ENCODE measurements around the gene IFI44L.

IFI44L gene

DNA sequence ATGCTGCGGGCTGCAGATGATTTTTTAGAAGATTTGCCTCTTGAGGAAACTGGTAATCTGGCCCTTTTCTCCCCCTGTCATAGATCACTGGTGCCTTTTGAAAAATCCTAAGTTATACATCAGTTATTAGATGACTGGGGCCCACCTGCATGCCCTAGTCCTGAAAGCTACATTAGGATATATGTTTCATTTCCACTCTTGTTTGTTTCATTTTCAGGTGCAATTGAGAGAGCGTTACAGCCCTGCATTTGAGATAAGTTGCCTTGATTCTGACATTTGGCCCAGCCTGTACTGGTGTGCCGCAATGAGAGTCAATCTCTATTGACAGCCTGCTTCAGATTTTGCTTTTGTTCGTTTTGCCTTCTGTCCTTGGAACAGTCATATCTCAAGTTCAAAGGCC is 21.3 kb downstream of the IFI44L start:
- DNase-seq (ENCODE audit: low read depth) = no peak

DNA sequence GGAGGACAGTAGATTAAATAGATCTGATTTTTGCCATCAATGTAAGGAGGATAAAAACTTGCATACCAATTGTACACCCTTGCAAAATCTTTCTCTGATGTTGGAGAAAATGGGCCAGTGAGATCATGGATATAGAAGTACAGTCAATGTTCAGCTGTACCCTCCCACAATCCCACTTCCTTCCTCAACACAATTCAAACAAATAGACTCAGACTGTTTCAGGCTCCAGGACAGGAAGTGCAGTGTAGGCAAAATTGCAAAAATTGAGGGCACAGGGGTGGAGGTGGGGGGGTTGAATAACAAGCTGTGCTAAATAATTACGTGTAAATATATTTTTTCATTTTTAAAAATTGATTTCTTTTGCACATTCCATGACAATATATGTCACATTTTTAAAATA is 25.5 kb downstream of the IFI44L start:
- DNase-seq (ENCODE audit: low read depth) = no peak

DNA sequence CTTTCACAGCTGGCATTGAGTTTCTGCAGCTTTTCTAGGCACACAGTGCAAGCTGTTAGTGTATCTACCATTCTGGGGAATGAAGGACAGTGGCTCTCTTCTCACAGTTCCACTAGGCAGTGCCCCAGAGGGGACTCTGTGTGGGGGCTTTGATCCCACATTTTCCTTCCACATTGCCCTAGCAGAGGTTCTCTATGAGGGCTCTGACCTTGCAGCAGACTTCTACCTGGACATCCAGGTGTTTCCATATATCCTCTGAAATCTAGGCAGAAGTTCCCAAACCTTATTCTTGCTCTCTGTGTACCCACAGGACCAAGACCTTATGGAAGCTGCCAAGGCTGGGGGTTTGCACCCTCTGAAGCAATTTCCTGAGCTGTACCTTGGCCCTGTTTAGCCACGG is 27.0 kb downstream of the IFI44L start:
- DNase-seq (ENCODE audit: low read depth) = no peak

DNA sequence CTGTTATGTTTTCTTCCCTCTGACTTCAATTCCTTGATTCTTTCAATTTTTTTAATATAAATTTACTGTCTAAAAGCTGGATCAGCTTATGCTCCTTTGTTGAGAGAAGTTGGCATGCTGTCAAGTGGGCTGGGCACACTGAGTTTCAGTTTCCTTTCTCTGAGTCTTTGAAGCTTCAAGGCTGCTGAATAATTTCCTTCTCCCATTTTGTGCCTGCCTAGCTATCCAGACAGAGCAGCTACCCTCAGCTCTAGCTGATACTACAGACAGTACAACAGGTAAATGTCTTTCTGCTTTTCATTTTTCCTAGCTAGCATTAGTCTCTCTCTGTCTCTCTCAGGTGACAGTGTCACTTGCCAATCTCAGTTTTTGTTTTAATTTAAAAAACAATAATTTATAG is 29.4 kb downstream of the IFI44L start, which contains the start of gene IFI44:
TSS of gene IFI44 (plus strand) at position 204 of the 400 bp plus-strand sequence. CDS start 365 bp downstream, outside the sequence.
- DNase-seq (ENCODE audit: low read depth) = peak; percentile 67

DNA sequence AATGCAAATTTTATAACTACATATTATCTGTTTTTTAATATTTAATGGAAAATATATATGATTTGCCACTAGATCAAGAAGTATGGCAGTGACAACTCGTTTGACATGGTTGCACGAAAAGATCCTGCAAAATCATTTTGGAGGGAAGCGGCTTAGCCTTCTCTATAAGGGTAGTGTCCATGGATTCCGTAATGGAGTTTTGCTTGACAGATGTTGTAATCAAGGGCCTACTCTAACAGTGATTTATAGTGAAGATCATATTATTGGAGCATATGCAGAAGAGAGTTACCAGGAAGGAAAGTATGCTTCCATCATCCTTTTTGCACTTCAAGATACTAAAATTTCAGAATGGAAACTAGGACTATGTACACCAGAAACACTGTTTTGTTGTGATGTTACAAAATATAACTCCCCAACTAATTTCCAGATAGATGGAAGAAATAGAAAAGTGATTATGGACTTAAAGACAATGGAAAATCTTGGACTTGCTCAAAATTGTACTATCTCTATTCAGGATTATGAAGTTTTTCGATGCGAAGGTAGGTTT is 29.9 kb downstream of the IFI44L start:
- DNase-seq (ENCODE audit: low read depth) = no peak

DNA sequence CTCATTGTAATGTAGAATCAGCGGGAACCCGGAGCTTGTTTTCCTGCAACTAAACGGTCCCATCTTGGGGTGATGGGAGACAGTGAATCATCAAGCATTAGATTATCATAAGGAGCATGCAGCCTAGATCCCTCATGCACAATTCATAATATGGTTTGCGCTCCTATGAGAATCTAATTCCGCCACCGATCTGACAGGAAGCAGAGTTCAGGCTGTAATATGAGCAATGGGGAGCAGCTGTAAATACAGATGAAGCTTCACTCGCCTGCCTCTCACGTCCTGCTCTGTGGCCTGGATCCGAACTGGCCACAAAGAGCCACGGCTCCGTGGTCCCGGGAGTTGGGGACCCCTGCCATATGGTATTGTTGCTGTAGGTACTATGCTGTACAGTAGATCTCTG is 31.0 kb downstream of the IFI44L start:
- no peak for DNase-seq (ENCODE audit: low read depth)

DNA sequence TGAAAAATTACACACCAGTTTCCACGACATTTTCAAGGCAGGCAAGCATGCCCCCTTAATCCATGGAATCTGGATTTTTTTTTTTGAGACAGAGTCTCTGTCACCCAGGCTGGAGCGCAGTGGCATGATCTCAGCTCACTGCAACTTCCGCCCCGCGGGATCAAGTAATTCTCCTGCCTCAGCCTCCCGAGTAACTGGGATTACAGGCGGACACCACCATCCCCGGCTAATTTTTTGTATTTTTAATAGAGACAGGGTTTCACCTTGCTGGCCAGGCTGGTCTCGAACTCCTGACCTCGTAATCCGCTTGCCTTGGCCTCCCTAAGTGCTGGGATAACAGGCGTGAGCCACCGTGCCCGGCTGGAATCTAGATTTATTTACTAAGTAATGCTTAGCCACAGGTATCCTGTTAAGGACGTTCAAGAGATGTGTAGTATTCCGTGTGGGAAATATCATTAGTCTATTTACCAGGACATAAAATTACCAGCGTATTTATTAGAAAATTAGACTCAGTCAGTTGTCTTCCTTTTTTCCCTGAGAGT is 31.8 kb downstream of the IFI44L start:
- DNase-seq (ENCODE audit: low read depth) = no peak

DNA sequence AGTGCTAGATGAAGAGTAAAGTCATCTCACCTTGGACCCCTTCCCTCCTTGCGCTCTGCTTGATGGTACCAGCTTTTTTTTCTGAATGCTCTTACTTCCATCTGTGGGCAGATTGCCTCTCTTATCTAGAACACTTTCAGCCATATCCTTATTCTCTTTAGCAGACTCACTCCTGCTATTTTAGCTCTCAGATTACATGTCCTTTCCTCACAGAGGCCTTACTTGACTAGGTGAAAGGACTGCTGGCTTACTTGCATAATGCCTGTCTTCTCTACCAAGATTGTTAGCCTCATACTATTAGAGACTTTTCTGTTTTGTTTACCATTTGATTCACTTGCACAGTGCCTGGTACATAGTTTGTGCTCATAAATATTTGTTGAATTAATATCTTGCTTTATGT is 38.7 kb downstream of the IFI44L start:
- DNase-seq (ENCODE audit: low read depth) = no peak

DNA sequence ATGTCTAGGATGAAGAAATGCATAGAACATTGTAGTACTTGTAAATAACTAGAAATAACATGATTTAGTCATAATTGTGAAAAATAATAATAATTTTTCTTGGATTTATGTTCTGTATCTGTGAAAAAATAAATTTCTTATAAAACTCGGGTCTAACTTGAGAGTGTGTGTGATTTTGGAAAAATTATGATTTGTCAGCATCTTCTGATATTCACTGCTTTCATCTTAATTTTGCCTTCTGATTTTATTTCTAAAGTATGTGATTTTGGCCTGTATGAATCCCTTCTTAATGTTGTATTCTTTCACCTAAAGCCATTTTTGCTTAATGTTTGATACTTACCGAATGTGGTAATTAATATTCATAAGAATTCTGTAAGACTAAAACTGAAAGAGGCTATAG is 43.7 kb downstream of the IFI44L start:
- DNase-seq (ENCODE audit: low read depth) = no peak

DNA sequence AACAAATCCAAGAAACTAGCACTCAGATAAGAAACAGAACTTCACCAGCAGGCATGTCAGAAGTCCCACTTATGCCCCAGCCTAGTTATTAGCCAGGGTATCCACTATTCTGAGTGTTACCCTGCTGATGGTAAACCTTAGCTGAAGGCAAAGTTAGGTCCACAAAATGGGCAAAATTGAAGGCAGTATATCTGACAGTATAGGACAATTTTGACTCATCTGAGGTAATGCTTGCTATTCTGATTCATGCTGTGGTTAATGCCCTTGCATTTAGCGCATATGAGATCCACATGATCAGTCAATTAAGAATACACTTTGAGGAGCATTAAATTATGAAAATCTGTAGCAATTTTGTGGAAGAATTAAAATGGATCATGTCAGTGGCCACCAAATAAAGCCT is 44.5 kb downstream of the IFI44L start:
- DNase-seq (ENCODE audit: low read depth) = no peak

DNA sequence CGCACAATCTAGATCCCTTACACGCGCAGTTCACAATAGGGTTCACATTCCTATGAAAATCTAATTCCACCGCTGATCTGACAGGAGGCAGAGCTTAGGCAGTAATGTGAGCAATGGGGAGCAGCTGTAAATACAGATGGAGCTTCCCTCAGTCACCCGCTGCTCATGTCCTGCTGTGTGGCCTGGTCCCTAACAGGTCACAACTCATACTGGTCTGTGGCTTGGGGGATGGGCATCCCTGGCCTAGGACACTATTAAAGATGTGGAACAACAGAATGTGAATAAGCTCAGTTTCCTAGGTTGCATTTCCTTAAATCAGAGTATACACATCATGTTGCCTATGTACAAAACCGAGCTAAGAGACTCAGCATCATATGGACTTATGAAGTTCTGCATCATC is 45.6 kb downstream of the IFI44L start:
- no peak for DNase-seq (ENCODE audit: low read depth)

DNA sequence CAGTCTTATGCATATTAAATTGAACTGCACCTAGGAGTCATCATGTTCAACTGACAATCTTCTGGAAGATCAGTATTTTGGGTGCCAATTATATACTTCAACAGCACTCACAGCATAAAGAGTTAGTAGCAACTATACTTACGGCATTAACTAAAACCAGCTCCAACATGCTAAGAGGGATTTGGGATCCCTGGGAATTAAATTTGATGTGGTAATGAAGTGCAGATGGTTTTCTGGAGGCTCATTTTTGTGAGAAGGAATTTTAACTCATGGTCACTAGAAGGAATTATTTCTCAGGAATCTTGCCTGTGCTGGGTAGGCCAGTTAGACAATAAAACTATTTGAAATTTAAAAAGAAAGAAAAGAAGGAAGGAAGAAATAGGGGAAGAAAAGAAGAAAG is 47.7 kb downstream of the IFI44L start:
- DNase-seq (ENCODE audit: low read depth) = no peak

DNA sequence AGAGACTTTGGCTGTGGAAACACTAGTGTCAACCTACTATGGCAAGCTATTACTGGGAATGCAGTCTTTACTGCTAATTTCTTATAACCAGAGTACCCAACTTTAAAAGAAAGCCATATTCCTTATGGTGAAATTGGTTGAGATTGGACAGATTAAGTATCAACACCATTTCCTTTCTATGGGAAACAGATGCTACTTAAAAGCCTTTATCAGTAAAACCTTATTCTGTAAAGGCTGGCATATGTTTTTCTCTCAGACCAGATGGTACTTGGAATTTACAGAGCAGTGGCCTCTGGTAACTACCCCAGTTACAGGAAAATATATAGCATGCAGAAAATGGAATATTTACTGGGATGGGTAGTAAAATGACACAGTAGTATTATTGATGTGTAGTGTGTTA is 48.2 kb downstream of the IFI44L start:
- no peak for DNase-seq (ENCODE audit: low read depth)

DNA sequence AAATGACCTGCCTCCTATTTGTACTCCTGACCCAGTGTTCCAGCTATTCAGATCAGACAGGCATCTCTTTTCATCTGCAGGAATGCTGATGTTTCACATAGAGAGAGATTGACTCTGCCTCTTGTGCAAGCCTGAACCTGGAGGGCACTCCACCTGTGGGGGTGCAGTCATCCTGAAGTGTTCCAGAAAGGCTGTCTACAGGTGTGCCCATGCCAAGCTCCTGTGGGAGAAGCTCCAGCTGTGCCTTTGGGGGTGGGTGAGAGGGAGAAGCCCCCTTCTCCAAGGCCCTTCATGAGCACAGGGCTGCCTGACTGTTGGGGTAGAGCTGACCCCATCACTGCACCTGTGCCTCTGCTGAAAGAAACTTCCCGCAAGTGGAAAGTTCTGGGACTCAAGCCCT is 52.2 kb downstream of the IFI44L start:
- DNase-seq (ENCODE audit: low read depth) = no peak

DNA sequence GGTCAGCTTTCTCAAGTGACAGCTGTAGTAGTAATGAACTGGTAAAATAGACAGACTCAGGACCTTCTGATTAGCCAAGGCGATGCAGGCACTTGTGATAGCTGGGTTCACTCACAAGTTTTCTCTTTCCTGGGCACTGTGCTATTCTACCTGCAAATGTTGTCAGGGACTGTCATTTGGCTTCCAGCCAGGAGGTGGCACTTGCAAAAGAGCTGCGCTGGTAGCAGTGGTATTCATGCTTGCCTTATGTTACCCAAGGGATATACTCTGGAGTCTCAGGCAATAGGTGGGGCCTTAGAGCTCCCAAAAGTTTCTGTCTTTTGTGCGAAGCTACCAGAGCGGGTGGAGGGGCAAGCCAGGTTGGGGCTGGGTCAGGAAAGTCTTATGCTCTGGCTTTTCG is 52.9 kb downstream of the IFI44L start:
- DNase-seq (ENCODE audit: low read depth) = no peak

DNA sequence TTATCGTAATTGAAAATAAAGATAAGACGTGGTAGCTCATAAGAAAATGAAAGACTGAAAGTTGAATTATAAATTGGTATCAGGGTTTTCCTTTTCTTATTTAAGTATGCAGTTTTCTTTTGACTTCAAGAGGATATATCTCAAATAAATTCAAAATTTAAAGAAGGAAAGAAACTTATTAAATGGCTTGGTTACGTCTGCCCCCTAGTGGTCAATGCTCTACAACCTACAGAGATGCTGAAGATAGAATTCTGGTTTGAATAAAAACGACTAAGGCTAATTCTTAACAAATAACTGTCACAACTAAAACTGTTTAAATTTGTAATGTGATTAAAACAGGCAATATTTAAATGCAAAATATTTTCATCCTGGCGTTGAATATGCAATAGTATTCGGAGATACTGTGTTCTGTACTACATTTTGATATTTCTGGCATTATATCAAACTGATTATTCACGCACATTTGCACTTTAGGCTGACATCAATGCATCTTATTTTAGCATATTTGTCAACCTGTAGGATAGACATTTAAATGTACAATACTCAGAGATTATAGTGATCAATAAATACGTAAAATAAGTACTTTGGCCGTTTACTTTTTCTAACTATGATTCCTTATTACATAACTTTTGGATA is 56.2 kb downstream of the IFI44L start:
- DNase-seq (ENCODE audit: low read depth) = peak; percentile 31

DNA sequence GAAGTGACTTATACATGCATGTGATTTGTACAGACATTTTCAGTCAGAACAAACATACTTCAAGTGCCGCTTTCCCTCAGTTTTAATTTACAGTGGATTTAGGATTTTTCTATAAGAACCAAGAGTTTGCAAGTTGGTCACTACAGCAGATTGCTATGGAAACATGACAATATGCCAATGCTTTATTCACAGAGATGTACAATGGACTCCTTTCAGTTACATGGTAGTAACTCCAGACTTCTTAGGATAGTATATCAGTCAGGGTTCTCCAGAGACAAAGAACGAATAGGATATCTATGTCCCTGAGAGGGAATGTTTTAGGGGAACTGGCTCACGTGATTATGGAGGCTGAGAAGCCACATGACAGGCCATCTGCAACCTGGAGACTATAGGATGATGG is 56.7 kb downstream of the IFI44L start:
- no peak for DNase-seq (ENCODE audit: low read depth)

DNA sequence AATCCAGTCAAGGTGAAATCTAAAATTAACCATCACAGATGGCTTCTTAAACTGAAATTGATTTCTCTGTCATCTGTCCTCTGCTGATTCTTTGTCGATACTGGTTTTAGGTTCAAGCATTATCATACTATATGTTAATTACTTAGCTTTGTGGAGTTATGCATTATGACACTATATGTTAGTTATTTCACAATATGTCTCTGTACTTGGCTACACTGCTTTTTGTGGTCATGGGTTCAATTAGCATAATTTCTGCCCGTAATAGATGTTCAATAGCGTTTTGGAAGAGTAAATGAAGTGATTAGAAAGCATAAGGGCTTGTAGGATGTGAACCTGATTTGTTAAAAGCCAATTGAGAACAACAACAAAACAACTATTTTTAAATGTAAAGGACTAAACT is 57.5 kb downstream of the IFI44L start:
- DNase-seq (ENCODE audit: low read depth) = no peak

DNA sequence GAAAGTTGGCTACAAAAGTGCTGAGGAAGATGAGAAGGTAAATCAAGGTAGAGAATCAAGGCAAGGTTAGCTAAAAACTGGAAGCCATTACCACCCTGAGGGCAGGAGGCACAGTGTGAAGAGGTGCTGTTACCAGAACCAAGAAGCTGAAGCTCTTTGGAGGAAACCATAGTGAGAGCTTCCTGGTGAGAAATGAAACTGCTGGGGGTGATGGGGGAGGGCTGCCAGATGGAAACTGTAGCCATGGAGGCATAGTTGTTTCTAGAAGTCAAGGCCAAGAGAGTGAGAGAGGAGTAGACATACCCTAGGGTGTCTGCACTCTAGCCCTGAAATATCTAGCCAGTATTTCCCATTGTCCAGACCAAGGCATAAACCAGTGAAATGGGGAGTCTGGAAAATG is 58.1 kb downstream of the IFI44L start:
- no peak for DNase-seq (ENCODE audit: low read depth)

DNA sequence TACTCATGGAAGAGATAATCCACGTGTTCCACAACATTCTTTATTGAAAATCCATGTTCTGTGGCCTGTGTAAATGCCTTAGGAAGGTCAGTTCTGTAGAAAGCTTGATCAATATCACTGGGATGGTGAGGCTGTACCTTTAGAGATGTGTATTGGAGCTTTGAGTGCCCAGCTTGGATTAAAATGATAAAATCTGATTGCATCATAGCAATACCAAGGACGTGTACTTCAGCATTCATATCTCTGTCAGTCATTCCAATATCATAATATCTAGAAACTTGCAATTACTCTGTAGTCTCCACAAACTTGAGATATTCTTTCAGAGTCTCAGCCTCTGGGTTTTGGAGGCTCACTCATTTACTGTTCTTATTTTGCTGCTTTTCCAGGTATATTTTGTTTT is 61.0 kb downstream of the IFI44L start:
- no peak for DNase-seq (ENCODE audit: low read depth)

DNA sequence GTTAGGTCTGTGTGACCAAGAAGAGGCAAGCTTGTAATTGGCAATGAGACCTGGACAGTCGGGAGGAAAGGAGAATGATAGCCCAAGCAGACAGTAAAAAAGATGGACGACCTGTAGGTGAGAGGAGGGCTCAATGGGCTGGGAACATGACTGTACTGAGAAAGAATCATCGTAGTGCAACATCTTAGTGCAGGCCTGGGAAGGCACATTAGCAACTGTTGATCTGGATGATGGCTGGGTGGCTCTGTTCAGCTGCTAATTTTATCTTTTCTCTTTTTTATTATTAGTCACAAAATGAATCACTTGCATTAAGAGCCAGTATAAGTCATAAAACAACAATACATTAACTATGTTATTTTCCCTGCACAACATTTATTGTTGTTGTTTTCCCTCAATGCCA is 62.2 kb downstream of the IFI44L start:
- no peak for DNase-seq (ENCODE audit: low read depth)

DNA sequence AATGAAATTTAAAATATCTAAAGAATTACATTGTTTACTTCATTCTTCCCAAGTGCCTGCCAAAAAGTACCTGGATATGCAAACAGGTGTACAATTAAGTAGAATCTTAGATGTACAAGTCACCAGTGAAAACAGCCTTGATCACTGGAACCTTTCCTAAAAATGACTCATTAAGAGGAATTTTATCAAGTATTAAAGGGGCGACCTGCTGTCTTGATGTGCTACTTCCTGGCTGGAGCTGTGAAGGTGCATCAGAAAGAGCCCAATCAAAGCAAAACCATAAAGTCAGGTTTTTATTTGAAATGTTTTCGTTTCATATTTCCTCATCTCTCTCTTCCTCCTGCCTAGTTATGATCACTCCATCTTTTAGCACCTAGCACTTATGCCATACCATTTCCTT is 62.8 kb downstream of the IFI44L start:
- no peak for DNase-seq (ENCODE audit: low read depth)

DNA sequence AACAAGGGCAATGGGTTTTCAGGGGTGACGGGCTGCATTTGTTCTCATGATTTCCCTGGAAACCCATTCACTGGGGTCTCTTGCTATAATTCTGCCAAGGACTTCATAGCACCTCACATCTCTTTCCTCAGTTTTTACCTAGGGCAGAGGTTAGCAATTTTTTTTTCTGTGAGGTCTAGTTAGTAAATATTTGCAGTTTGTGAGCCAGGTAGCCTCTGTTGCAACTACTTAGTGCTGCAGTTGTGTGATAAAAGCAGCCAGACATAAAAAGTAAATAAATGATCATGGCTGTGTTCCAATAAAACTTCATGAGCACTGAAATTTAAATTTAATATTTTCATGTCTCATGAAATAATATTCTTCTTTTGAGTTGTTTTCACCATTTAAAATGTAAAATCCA is 67.1 kb downstream of the IFI44L start:
- DNase-seq (ENCODE audit: low read depth) = no peak

DNA sequence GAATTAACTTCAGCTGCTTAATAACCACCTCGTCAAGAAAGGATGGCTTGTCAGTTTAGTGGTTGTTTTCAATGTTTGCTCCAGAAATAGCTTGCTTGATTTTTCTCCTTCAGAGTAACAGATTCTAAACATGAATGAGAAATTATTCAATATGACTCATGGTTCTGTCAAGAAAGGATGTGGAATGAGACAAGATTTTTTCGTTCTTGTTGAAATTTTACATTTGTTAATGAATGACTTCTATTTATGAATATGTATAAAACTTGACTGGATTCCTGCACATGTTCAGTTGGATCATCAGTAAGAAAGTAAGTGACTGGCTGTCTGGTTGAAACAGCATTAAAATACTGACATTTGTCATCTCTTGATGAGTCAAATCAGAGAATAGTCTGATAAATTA is 67.7 kb downstream of the IFI44L start:
- DNase-seq (ENCODE audit: low read depth) = no peak
